ENCODE measurements around the gene PRRG4.
"Not testable (repeated sequence)": the region's sequence is repeated elsewhere in the genome, so short reads cannot be mapped to it uniquely, and the experiment has no call there.

Gene PRRG4

GRCh38 chr11:32887707-32888383 is 58.1 kb downstream of the PRRG4 start:
- not testable (repeated sequence) for DNase-seq

- DNase-seq, result not testable (repeated sequence)
Observed at GRCh38 chr11:32888384-32888710, 58.6 kb downstream of the PRRG4 start.

- no peak for DNase-seq
Observed at GRCh38 chr11:32888805-32889204, 59.1 kb downstream of the PRRG4 start.

DNA sequence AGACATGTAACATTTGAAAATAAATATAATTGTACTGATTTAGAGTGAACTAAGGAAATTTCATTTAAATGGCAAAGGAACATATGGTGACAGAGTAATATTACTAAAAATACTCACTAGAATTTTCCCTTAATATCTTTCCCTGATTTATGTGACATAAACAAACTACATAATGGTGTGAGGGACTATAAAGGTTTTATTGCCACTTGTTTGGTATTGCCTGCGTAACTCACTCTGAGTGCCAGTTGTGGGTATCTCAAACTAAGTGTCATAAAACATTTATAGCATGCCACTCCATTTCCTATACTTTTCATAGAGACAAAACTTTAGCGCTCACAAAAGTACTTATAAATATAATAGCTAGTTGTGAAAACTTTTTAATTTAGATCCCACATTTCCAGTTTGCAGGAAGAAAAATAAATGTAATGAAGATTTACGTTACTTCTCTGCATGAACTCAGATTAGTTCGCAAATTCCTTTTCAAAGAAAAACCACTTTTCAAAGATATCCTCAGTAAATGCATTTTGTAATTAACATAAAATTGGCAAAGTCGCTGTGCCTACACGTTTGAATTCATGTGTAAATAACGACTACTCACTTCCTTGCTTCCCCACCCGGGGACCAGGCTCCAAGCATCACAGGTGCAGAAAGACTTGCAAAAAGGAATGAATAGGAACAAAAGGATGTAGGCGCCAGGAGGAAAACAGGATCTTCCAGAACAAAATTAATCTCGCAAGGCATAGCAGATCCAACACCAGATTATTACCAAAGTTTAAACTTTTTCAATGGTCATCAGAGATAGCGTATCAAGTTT is 61.3 kb downstream of the PRRG4 start:
- no peak for DNase-seq

DNA sequence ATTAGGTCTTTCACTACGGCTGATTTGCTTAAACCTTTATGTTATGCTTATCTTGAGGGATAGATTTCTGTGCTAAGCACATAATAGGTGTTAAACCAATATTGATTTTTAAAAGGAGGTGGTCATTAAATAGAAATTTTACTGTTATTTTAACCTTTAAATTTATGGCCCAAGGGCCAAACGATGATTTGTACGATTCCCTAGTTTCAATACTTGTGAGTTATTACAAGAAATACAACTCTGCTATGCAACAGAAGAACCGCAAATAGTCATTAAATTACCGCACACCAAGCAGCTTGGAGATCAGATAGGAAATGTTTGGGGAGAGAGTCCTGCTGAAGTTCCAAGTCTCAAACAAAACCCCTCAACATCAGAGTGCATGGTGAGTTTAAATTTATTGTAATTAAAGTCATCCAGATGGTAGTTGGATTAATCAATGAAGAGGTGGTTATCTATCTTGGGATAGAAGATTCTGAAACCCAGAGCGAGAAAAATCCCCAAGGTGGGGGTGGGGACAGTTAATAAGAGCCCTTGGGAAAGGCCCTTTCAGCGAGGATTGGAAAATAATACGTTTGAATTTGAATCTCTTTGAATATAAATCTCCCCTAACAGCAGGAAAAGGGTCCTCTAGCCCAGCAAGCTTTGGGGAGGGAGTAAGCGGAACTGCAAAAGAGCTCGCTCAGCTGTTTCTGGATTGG is 62.1 kb downstream of the PRRG4 start:
- DNase-seq, result peak in 1 of 2 donors; percentile 2

GRCh38 chr11:32892355-32893092 is 62.8 kb downstream of the PRRG4 start, which contains the start of gene QSER1:
Gene QSER1 (plus strand): TSS chr11:32892811. CDS start chr11:32893126, 315 bp downstream.
- peak; percentile 58 to 66 for DNase-seq

DNA sequence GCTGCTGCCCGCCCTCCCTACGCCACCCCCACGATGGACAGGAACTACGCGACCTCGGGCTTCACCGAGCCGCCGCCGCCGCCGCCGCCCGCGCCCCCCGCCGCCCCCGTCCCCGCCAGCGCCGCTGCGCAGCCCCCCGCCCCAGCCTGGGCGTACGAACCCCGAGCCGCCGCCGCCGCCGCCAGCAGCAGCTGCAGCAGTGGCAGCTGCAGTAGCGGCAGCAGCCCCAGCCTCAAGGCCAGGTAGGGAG is 63.3 kb downstream of the PRRG4 start:
- no peak for DNase-seq

DNA sequence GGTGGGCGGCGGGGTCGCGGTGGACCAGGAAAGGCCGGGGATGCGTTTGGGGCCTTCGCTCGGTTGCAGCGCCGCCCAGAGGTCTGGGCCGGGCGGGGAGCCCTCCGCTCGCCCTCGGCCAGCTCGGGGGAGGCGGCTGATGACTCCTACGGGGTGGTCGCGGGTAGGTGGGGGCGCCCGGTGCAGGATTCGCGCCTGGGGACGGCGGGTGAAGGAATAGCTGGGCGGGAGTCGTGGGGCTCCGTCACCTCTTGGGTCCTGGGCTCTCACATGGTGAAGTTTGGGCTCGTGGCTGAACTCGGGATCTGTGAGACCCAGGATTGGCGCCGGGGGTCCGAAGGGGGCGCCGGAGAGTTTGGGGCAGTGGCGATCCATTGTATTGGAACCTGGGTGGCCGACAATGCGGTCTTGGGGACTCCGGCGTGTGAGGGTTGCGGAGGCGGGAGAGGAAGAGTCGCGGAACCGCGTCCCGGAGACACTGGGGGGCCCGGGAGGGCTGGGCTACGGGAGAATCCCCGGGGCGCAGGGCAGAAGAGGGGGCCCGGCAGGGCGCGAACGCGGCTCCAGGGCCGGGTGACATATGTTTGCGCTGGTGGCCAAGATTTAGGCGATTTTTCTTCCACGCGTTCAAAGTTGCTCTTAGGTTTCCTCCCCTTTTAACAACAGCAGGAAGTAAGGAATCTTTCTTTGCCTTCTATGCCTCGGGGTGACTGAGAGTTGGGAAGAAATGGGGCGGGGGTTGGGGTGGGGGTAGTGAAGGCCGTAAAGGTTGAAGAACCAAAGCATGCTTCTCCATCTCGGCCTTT is 63.8 kb downstream of the PRRG4 start:
- peak; percentile 44 to 49 for DNase-seq

GRCh38 chr11:32894149-32894827 is 64.6 kb downstream of the PRRG4 start:
- DNase-seq, result peak; percentile 19 to 53

- DNase-seq, result no peak
Observed at GRCh38 chr11:32894921-32895320, 65.2 kb downstream of the PRRG4 start.

- no peak for DNase-seq
Observed at GRCh38 chr11:32895471-32895870, 65.7 kb downstream of the PRRG4 start.

DNA sequence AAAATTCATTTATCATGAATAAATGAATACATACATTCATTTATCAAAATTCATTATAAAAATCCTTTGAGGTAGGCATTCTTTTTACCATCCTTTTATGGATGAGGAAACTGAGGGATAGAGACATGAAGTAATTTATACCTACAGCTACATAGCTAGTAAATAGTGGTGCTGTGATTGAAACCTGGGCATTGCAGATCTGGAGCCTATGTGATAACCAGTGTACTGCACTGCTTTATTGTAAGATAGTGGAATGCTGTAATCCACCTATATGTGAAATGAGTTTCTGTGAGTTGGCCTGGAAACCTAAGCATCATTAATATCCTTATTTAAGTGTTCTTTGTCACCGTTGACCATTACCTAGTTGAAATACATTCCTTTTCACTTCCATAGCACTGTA is 67.4 kb downstream of the PRRG4 start:
- no peak for DNase-seq

DNA sequence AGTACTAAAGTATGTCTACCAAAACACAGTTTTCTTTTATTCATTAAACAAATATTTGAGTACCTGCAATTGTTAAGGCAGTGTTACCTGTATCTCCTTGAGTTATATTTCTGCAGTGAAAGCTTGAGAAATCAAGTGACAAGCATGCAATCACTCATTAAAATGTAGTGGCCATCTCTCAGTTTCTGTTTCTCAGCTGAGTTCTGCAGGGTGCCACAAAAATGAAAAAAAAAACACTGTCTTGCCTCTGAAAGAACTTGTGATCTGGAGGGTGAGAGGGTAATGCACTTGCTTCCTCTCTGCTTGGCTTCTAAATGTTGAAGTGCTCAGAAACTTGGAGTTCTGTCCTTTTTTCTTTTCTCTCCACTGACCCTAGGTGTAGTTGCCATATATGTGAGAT is 69.7 kb downstream of the PRRG4 start:
- no peak for DNase-seq

DNA sequence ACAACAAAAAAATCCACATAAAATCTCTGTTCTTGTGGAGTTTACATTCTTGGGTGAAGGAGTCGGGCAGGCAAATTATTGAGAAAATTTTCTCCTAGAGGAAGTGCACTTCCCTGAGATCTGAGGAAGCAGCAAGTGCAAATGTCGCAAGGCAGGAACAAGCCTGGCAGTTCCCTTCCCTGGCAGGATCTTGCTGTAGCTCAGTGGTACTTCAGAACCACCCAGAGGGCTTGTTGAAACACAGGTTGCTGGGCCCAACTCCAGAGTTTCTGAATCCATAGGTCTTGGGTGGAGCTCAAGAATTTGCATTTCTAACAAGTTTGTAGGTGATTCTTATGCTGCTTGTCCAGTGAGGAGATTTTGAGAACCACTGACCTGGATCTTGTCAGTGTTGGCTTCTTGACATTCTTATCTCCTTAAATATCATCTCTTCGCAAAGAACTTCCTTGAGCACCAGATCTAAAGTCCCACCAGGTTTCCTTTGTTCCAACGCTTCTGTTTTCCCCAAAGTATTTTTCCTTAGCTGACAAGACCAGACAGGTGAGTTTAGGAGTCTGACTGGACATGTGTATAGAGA is 72.5 kb downstream of the PRRG4 start:
- DNase-seq, result no peak

DNA sequence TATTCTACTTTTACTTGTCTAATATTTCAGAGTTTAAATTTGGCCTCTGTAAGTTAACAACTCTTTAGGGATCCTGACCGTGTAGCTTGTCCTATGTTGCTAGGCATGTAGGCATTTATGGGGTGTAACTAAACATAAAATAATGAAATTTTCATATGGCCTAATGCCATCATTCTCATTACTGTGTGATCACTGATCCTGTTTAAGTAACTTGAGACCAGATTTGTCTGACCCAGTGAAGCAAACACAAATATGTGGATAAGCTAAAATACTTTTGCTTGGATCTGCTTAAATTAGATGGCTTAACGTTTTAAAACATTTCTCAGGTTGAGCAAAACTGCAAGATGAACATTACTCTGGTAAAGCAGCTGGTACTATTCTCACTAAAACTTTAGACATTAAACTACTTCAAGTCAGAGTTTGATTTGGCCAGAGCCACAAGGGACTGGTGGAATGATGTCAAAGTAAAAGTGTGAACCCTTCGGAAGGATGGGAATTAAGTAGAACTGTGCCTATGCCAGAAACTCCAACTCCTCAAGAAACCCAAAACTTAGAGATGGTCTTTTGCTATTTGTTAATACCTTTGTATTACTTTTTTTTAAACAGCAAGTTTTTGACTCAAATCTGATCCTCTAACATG is 75.4 kb downstream of the PRRG4 start:
- DNase-seq, result no peak
